ENCODE measurements around the gene ADPRHL1. TPM values are rescaled to one million over a fixed set of nuclear protein-coding genes. Genes with fewer than 3 reads are reported as not detected.
A peak's percentile ranks its signal among the peaks of the same experiment; 100 is the strongest.

Gene ADPRHL1
- total RNA-seq, 2 donors from 2014 or later = 1.6 to 2.9 TPM

DNA sequence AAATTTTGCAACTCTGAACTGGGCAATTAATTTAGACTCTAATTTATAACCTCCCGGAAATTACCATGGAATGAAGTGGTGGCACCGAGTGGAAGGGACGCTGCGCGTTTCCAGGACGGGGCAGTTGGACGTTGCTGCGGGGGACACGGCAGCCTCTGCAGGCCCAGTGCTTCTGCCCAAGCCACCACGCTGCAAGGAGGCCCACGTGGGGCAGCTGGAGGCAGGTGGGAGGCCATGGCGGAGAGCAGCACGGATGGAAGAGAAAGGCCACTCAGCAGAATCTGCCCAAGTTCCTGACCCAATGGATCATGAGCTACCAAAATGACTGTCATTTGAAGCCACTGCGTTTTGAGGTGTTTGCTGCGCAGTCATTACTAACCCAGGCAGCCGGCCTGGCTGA is 11.2 kb upstream of the ADPRHL1 start:
- H3K36me3 Mint-ChIP-seq (ENCODE audit: low read depth) = peaks cover 64% of the 10 kb centered on the region
- H3K4me3 Mint-ChIP-seq = no peak overlapping the region
- H3K4me1 Mint-ChIP-seq = peaks cover 10% of the 10 kb centered on the region
- Histone ChIP-seq H3K9ac (ENCODE audit: extremely low read depth, low read length, poor library complexity, severe bottlenecking) (no peak overlapping the region), H3K4me3 (ENCODE audit: low read length) (no peak overlapping the region), H3K36me3 (ENCODE audit: control insufficient read depth, insufficient read depth, low read length) (peaks cover 69% of the 10 kb centered on the region), H3K9me3 (ENCODE audit: control insufficient read depth, low read length) (no peaks in the 10 kb centered on the region), H3K4me1 (ENCODE audit: control insufficient read depth, insufficient read depth, low read length) (no peaks in the 10 kb centered on the region), H3K27ac (ENCODE audit: low read depth, low read length) (no peak overlapping the region), H3K27me3 (ENCODE audit: control insufficient read depth, insufficient read depth, low read length, poor library complexity, severe bottlenecking) (no peaks in the 10 kb centered on the region)
- no peaks in the 10 kb centered on the region for H3K27me3 Mint-ChIP-seq (ENCODE audit: insufficient read depth)
- peak; percentile 28 for DNase-seq
- WGBS, 2 experiments (ENCODE audit: insufficient coverage in 1 of 2, insufficient read length in 1 of 2) = 95 to 97% methylated on average over 14 to 16 of the region's 16 CpGs
- H3K9me3 Mint-ChIP-seq = no peaks in the 10 kb centered on the region
- TF ChIP-seq, protein P1, sequence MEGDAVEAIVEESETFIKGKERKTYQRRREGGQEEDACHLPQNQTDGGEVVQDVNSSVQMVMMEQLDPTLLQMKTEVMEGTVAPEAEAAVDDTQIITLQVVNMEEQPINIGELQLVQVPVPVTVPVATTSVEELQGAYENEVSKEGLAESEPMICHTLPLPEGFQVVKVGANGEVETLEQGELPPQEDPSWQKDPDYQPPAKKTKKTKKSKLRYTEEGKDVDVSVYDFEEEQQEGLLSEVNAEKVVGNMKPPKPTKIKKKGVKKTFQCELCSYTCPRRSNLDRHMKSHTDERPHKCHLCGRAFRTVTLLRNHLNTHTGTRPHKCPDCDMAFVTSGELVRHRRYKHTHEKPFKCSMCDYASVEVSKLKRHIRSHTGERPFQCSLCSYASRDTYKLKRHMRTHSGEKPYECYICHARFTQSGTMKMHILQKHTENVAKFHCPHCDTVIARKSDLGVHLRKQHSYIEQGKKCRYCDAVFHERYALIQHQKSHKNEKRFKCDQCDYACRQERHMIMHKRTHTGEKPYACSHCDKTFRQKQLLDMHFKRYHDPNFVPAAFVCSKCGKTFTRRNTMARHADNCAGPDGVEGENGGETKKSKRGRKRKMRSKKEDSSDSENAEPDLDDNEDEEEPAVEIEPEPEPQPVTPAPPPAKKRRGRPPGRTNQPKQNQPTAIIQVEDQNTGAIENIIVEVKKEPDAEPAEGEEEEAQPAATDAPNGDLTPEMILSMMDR (conservative IDR thresholded peaks at IDR 0.05) = no peak
- H3K27ac Mint-ChIP-seq = no peak overlapping the region

DNA sequence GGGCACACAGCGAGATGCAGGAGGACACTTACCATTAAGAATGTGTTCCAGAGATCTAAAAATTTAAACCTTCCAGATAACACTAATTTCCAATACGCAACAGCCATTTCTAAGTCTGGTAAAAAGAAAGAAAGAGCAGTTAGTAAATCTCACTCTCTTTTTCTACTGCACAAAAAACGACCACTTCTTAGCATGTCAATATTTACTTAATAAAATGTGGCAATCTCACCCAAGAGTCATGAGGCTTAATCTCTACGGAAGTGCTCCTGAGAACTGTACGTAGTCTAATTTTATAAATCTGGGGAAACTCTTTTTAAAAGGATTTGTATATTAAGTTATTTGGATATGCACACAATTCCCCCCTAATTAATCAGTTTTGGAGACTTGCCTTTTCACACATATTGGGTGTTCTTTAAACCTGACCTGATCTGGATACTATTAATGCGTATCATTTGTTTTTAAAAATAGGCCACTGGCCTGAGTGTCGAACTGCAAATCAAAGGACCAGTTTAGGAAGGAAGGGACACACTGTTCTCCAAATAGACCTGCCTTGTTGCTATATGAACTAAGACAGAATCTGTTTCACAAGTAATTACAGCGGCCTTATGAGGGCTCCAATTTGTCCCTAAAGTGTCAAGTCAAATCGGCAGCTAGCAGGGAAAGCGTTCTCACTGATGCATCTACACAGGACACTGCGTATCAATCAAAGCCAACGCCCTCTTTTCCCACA is 7.9 kb upstream of the ADPRHL1 start:
- Mint-ChIP-seq H3K27ac (no peak overlapping the region), H3K4me3 (no peak overlapping the region), H3K9me3 (no peaks in the 10 kb centered on the region), H3K4me1 (peaks cover 4% of the 10 kb centered on the region), H3K36me3 (ENCODE audit: low read depth) (peaks cover 71% of the 10 kb centered on the region), H3K27me3 (ENCODE audit: insufficient read depth) (no peaks in the 10 kb centered on the region)
- DNase-seq = no peak
- Histone ChIP-seq H3K27me3 (ENCODE audit: control insufficient read depth, insufficient read depth, low read length, poor library complexity, severe bottlenecking) (no peaks in the 10 kb centered on the region), H3K4me1 (ENCODE audit: control insufficient read depth, insufficient read depth, low read length) (no peaks in the 10 kb centered on the region), H3K4me3 (ENCODE audit: low read length) (no peak overlapping the region), H3K9me3 (ENCODE audit: control insufficient read depth, low read length) (no peaks in the 10 kb centered on the region), H3K36me3 (ENCODE audit: control insufficient read depth, insufficient read depth, low read length) (peaks cover 81% of the 10 kb centered on the region), H3K27ac (ENCODE audit: low read depth, low read length) (no peak overlapping the region), H3K9ac (ENCODE audit: extremely low read depth, low read length, poor library complexity, severe bottlenecking) (no peak overlapping the region)
- 90 to 99% methylated on average over 9 to 12 of the region's 12 CpGs for WGBS, 2 experiments (ENCODE audit: insufficient coverage in 1 of 2, insufficient read length in 1 of 2)
- TF ChIP-seq, protein P1 (conservative IDR thresholded peaks at IDR 0.05) = no peak

DNA sequence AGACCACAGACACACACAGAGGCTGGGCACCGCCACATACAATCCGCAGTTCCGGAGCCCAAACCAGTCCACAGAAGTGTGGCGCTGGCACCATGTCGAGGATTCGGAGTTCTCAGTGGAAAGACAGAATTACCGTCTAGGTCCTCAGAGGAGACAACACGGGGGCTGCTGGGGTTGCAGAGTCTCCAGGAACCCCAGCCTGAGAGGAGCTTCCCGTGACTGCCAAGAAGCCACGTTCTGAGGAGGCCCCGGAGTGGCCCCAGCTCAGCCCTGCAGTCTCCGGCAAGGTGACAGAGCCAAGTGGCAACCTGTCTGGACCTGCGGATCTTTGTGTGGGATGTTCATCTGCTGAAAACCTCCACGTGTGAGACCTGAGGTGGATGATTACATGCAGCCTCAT is 7.3 kb upstream of the ADPRHL1 start:
- WGBS, 2 experiments (ENCODE audit: insufficient coverage in 1 of 2, insufficient read length in 1 of 2) = 95 to 96% methylated on average over 12 to 14 of the region's 14 CpGs
- H3K36me3 Mint-ChIP-seq (ENCODE audit: low read depth) = peaks cover 77% of the 10 kb centered on the region
- no peak overlapping the region for H3K27ac Mint-ChIP-seq
- Histone ChIP-seq H3K4me3 (ENCODE audit: low read length) (no peak overlapping the region), H3K27me3 (ENCODE audit: control insufficient read depth, insufficient read depth, low read length, poor library complexity, severe bottlenecking) (no peaks in the 10 kb centered on the region), H3K4me1 (ENCODE audit: control insufficient read depth, insufficient read depth, low read length) (no peaks in the 10 kb centered on the region), H3K27ac (ENCODE audit: low read depth, low read length) (no peak overlapping the region), H3K9me3 (ENCODE audit: control insufficient read depth, low read length) (no peaks in the 10 kb centered on the region), H3K9ac (ENCODE audit: extremely low read depth, low read length, poor library complexity, severe bottlenecking) (no peak overlapping the region), H3K36me3 (ENCODE audit: control insufficient read depth, insufficient read depth, low read length) (peaks cover 82% of the 10 kb centered on the region)
- TF ChIP-seq, protein P1 (conservative IDR thresholded peaks at IDR 0.05) = no peak
- no peak overlapping the region for H3K4me3 Mint-ChIP-seq
- H3K4me1 Mint-ChIP-seq = peaks cover 4% of the 10 kb centered on the region
- no peaks in the 10 kb centered on the region for H3K27me3 Mint-ChIP-seq (ENCODE audit: insufficient read depth)
- no peaks in the 10 kb centered on the region for H3K9me3 Mint-ChIP-seq
- no peak for DNase-seq
